OCI-LY3 (cell line): ENCODE measurements around the gene CAMTA1.
A peak's percentile ranks its signal among the peaks of the same experiment; 100 is the strongest.

Experiments used
- H2AFZ ChIP-seq: fragments of 200-600, 300-600 bp; shearing (Covaris generic); 2 replicates; pipeline ENCODE4 v1.6.0; 2014; ENCODE audit warnings: antibody characterized with exemption, low read depth, low read length
- H3K27ac ChIP-seq: fragments of 200-600, 300-600 bp; sonication (generic); 2 replicates; pipeline ENCODE4 v1.5.1; 2014; ENCODE audit warnings: mild to moderate bottlenecking, low read length, moderate library complexity, mixed read lengths
- H3K27me3 ChIP-seq: fragments of 200-600, 300-600 bp; sonication (generic); 2 replicates; pipeline ENCODE4 v1.6.1; 2014; ENCODE audit warnings: low read depth, low read length, mixed read lengths
- H3K36me3 ChIP-seq: fragments of 200-600, 300-600 bp; sonication (generic); replicated peaks from 2 replicates; pipeline ENCODE3; 2014; ENCODE audit warnings: low read depth, low read length, mixed read lengths
- H3K4me1 ChIP-seq: fragments of 300-600, 200-600 bp; sonication (generic); 2 replicates; pipeline ENCODE4 v1.6.1; 2014; ENCODE audit warnings: low read length, mixed read lengths
- H3K4me2 ChIP-seq: fragments of 200-600, 300-600 bp; sonication (generic); 2 replicates; pipeline ENCODE4 v1.6.1; 2014; ENCODE audit warnings: low read length, mixed read lengths
- H3K4me3 ChIP-seq: fragments of 300-600, 200-600 bp; sonication (generic); 2 replicates; pipeline ENCODE4 v1.5.1; 2014; ENCODE audit warnings: antibody characterized with exemption, mild to moderate bottlenecking, low read length, moderate library complexity
- H3K79me2 ChIP-seq: fragments of 300-600, 200-600 bp; shearing (Covaris generic); 2 replicates; pipeline ENCODE4 v1.6.1; 2014; ENCODE audit warnings: mild to moderate bottlenecking, low read length, mixed read lengths
- H3K9ac ChIP-seq: fragments of 300-600, 200-600 bp; shearing (Covaris generic); 2 replicates; pipeline ENCODE4 v1.6.0; 2014; ENCODE audit warnings: mild to moderate bottlenecking, low read length, moderate library complexity
- H3K9me3 ChIP-seq: fragments of 200-600, 300-600 bp; shearing (Covaris generic); 2 replicates; pipeline ENCODE4 v1.6.1; 2014; ENCODE audit warnings: low read length, mixed read lengths; ENCODE audit not compliant: insufficient read depth
- H4K20me1 ChIP-seq: fragments of 200-600, 300-600 bp; sonication (generic); 2 replicates; pipeline ENCODE4 v1.6.1; 2016; ENCODE audit warnings: low read length, mixed read lengths; ENCODE audit not compliant: insufficient read depth
- CTCF ChIP-seq: fragments of 200-600, 300-600 bp; sonication (generic); IDR thresholded peaks from 2 replicates; pipeline ENCODE4 v1.5.1; 2014; ENCODE audit warnings: antibody characterized with exemption, low read length, low read depth
- EZH2phosphoT487 ChIP-seq: fragments of 200-600 bp; shearing (Covaris generic); IDR thresholded peaks from 2 replicates; pipeline ENCODE4 v1.6.1; 2018; ENCODE audit warnings: antibody characterized with exemption, mixed run types, low read depth

Gene CAMTA1

GRCh38 chr1:7290971-7291970 is 506.0 kb downstream of the CAMTA1 start:
- peak overlapping the region; percentile 86 for H3K27ac ChIP-seq
- no peak overlapping the region for H2AFZ ChIP-seq
- TF ChIP-seq CTCF (no peak), EZH2phosphoT487 (no peak)
- H4K20me1 ChIP-seq, result no peaks in the 10 kb centered on the region
- peak overlapping the region; percentile 66 for H3K4me2 ChIP-seq
- H3K27me3 ChIP-seq, result no peaks in the 10 kb centered on the region
- H3K36me3 ChIP-seq, result no peaks in the 10 kb centered on the region
- H3K9ac ChIP-seq, result peak overlapping the region; percentile 56; the same call in 1 of the 2 replicates
- H3K4me3 ChIP-seq, result peak overlapping the region; percentile 7; the same call in 1 of the 2 replicates
- H3K9me3 ChIP-seq, result no peaks in the 10 kb centered on the region
- peaks cover 56% of the 10 kb centered on the region for H3K4me1 ChIP-seq
- no peaks in the 10 kb centered on the region for H3K79me2 ChIP-seq

- no peaks in the 10 kb centered on the region for H3K36me3 ChIP-seq
- TF ChIP-seq CTCF, result no peak
- no peak for TF ChIP-seq EZH2phosphoT487
- no peaks in the 10 kb centered on the region for H3K79me2 ChIP-seq
- H3K4me1 ChIP-seq, result peaks cover 56% of the 10 kb centered on the region
- peak overlapping the region; percentile 86 for H3K27ac ChIP-seq
- no peaks in the 10 kb centered on the region for H3K27me3 ChIP-seq
- no peaks in the 10 kb centered on the region for H3K9me3 ChIP-seq
- peak overlapping the region; percentile 66 for H3K4me2 ChIP-seq
- no peak overlapping the region for H2AFZ ChIP-seq
- no peaks in the 10 kb centered on the region for H4K20me1 ChIP-seq
- no peak overlapping the region for H3K4me3 ChIP-seq
- no peak overlapping the region for H3K9ac ChIP-seq
Observed at GRCh38 chr1:7292036-7292681, 506.9 kb downstream of the CAMTA1 start.

- Histone ChIP-seq H3K27me3 (no peaks in the 10 kb centered on the region), H3K79me2 (no peaks in the 10 kb centered on the region), H3K36me3 (no peaks in the 10 kb centered on the region), H4K20me1 (no peaks in the 10 kb centered on the region), H3K9ac (no peak overlapping the region), H3K27ac (no peak overlapping the region), H3K4me1 (peaks cover 56% of the 10 kb centered on the region), H2AFZ (no peak overlapping the region), H3K4me2 (no peak overlapping the region), H3K9me3 (no peaks in the 10 kb centered on the region), H3K4me3 (no peak overlapping the region)
- TF ChIP-seq EZH2phosphoT487 (no peak), CTCF (no peak)
Observed at GRCh38 chr1:7292714-7293419, 507.6 kb downstream of the CAMTA1 start.
